Hepatocyte (in vitro differentiated cells): ENCODE data around the gene QSOX2.

Source experiments
- CTCF ChIP-seq: fragments of 200-600 bp; sonication (generic); IDR thresholded peaks from 2 replicates; pipeline ENCODE4 v1.5.1; 2016; ENCODE audit warnings: antibody characterized with exemption, mild to moderate bottlenecking; ENCODE audit not compliant: poor library complexity
- EZH2 ChIP-seq: fragments of 200-600 bp; sonication (generic); IDR thresholded peaks from 2 replicates; pipeline ENCODE4 v1.6.1; 2016; ENCODE audit warnings: antibody characterized with exemption, mild to moderate bottlenecking, borderline replicate concordance

- no peak for TF ChIP-seq CTCF
- no peak for TF ChIP-seq EZH2
Observed at GRCh38 chr9:136210276-136210675, 35.3 kb downstream of the QSOX2 start.
